ENCODE measurements around the gene MCF2L2.

DNA sequence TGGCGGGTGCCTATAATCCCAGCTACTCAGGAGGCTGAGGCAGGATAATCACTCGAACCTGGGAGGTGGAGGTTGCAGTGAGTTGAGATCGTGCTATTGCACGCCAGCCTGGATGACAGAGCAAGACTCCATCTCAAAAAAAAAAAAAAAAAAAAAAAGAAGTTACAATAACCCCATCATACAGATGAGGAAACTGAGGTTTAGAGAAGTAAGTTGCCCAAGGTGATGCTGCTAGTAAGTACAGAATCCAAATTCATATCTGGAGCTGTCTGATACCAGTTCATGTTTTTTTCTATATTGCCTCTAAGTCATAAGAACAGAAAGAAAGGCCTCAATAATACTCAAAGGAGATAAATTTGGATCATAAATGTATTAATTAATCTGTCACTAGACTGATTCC lies 40.6 kb downstream of the MCF2L2 start:
- TF ChIP-seq ZNF70 (CRISPR knock-in tag; IDR thresholded peaks at IDR 0.05), result no peak
- TF ChIP-seq, protein P1, sequence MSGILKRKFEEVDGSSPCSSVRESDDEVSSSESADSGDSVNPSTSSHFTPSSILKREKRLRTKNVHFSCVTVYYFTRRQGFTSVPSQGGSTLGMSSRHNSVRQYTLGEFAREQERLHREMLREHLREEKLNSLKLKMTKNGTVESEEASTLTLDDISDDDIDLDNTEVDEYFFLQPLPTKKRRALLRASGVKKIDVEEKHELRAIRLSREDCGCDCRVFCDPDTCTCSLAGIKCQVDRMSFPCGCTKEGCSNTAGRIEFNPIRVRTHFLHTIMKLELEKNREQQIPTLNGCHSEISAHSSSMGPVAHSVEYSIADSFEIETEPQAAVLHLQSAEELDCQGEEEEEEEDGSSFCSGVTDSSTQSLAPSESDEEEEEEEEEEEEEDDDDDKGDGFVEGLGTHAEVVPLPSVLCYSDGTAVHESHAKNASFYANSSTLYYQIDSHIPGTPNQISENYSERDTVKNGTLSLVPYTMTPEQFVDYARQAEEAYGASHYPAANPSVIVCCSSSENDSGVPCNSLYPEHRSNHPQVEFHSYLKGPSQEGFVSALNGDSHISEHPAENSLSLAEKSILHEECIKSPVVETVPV (CRISPR knock-in tag; IDR thresholded peaks at IDR 0.05), result no peak
- no peak for TF ChIP-seq ESRRG (CRISPR knock-in tag; IDR thresholded peaks at IDR 0.05)
- TF ChIP-seq RARB (CRISPR knock-in tag; IDR thresholded peaks at IDR 0.05), result no peak
- TF ChIP-seq, protein P2, sequence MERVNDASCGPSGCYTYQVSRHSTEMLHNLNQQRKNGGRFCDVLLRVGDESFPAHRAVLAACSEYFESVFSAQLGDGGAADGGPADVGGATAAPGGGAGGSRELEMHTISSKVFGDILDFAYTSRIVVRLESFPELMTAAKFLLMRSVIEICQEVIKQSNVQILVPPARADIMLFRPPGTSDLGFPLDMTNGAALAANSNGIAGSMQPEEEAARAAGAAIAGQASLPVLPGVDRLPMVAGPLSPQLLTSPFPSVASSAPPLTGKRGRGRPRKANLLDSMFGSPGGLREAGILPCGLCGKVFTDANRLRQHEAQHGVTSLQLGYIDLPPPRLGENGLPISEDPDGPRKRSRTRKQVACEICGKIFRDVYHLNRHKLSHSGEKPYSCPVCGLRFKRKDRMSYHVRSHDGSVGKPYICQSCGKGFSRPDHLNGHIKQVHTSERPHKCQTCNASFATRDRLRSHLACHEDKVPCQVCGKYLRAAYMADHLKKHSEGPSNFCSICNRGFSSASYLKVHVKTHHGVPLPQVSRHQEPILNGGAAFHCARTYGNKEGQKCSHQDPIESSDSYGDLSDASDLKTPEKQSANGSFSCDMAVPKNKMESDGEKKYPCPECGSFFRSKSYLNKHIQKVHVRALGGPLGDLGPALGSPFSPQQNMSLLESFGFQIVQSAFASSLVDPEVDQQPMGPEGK (CRISPR knock-in tag; IDR thresholded peaks at IDR 0.05; ENCODE audit: borderline replicate concordance), result no peak
- no peak for TF ChIP-seq CSDC2 (CRISPR knock-in tag; IDR thresholded peaks at IDR 0.05)
- no peak for TF ChIP-seq GLIS3 (CRISPR knock-in tag; IDR thresholded peaks at IDR 0.05)
- no peak for TF ChIP-seq BACH2 (CRISPR knock-in tag; IDR thresholded peaks at IDR 0.05; ENCODE audit: borderline replicate concordance)
- TF ChIP-seq ZFP30 (CRISPR knock-in tag; IDR thresholded peaks at IDR 0.05), result no peak
- TF ChIP-seq TCF4 (CRISPR knock-in tag; IDR thresholded peaks at IDR 0.05; ENCODE audit: borderline replicate concordance), result no peak
- TF ChIP-seq, protein P3, sequence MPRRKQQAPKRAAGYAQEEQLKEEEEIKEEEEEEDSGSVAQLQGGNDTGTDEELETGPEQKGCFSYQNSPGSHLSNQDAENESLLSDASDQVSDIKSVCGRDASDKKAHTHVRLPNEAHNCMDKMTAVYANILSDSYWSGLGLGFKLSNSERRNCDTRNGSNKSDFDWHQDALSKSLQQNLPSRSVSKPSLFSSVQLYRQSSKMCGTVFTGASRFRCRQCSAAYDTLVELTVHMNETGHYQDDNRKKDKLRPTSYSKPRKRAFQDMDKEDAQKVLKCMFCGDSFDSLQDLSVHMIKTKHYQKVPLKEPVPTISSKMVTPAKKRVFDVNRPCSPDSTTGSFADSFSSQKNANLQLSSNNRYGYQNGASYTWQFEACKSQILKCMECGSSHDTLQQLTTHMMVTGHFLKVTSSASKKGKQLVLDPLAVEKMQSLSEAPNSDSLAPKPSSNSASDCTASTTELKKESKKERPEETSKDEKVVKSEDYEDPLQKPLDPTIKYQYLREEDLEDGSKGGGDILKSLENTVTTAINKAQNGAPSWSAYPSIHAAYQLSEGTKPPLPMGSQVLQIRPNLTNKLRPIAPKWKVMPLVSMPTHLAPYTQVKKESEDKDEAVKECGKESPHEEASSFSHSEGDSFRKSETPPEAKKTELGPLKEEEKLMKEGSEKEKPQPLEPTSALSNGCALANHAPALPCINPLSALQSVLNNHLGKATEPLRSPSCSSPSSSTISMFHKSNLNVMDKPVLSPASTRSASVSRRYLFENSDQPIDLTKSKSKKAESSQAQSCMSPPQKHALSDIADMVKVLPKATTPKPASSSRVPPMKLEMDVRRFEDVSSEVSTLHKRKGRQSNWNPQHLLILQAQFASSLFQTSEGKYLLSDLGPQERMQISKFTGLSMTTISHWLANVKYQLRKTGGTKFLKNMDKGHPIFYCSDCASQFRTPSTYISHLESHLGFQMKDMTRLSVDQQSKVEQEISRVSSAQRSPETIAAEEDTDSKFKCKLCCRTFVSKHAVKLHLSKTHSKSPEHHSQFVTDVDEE (CRISPR knock-in tag; IDR thresholded peaks at IDR 0.05), result no peak
- TF ChIP-seq ISL1 (CRISPR knock-in tag; IDR thresholded peaks at IDR 0.05), result no peak

All from SK-N-SH treated with all-trans-retinoic acid at 6 μM for 48 hours (cell line).